GM20000 (cell line): ENCODE results near the gene FOXP1.

ENCODE experiments used
- DNase-seq: peaks from one replicate; pipeline ENCODE4 v3.0.0; 2012; ENCODE audit warnings: low spot score
- TF ChIP-seq, protein P1 (sequence below): IDR thresholded peaks from 2 replicates; pipeline ENCODE4 v1.5.1; 2012; ENCODE audit warnings: mild to moderate bottlenecking, control low read depth; ENCODE audit errors: extremely low read depth, missing control alignments

FOXP1 gene

GRCh38 chr3:71127844-71128243, 455.7 kb downstream of the FOXP1 start:
- TF ChIP-seq, protein P1, sequence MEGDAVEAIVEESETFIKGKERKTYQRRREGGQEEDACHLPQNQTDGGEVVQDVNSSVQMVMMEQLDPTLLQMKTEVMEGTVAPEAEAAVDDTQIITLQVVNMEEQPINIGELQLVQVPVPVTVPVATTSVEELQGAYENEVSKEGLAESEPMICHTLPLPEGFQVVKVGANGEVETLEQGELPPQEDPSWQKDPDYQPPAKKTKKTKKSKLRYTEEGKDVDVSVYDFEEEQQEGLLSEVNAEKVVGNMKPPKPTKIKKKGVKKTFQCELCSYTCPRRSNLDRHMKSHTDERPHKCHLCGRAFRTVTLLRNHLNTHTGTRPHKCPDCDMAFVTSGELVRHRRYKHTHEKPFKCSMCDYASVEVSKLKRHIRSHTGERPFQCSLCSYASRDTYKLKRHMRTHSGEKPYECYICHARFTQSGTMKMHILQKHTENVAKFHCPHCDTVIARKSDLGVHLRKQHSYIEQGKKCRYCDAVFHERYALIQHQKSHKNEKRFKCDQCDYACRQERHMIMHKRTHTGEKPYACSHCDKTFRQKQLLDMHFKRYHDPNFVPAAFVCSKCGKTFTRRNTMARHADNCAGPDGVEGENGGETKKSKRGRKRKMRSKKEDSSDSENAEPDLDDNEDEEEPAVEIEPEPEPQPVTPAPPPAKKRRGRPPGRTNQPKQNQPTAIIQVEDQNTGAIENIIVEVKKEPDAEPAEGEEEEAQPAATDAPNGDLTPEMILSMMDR: no peak

DNA sequence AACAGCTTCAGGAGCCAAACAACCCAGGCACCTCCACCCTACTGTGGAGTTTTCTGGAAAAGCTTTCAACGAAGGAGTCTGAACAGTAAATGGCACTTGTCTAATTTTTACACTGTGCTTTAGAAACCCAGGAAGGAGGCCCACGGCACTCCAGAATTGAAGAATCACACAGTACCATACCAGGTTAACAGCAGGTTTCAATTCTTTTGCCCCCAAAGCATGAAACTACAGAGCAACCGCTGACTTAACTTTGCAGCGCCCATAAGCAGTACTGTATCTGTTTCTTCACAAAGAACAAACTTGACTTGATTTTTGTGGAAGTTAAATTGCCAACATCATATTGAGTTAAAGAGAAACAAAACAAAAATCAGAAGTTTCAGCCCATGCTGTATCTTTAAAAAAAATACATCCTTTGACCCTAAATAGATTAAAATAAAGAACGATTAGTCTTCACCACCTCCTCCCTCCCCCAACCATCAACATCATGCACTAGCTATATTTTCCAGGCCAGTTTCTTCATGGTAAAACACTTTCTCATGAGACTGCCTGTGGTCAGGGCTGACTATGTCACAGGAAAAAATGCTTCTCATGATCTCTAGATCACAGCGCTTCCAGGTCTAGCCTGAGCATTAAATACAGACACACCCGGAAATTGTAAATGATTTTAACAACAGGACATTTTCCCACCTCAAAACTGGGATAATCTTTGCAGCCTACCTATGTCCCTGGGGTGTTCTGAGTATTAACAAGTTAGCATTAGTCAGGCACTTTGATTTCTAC, 456.3 kb downstream of the FOXP1 start:
- TF ChIP-seq, protein P1: no peak
- no peak for DNase-seq

More at GRCh38 chr3:71127844-71128243, 455.7 kb downstream of the FOXP1 start:
- no peak for DNase-seq

GRCh38 chr3:71125738-71126137, 457.8 kb downstream of the FOXP1 start:
- no peak for DNase-seq
- TF ChIP-seq, protein P1: no peak

DNA sequence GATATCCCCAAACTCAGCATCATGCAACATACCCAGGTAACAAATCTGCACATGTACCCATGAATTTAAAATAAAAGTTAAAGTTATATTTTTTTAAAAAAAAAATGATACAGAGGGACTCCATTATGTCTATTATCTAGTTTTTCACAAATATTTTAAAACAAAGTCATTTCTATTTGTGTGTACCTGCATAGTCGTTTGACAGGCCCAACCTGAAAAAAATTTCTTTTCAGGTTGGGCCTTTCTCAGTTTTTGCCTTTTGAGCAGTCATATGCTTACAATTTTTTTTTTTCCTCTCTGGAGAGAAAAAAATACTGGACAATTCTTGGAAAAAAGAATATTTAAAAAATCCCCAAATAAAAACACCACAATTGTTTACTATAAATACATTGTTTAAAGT, 459.5 kb downstream of the FOXP1 start:
- TF ChIP-seq, protein P1: no peak
- no peak for DNase-seq

DNA sequence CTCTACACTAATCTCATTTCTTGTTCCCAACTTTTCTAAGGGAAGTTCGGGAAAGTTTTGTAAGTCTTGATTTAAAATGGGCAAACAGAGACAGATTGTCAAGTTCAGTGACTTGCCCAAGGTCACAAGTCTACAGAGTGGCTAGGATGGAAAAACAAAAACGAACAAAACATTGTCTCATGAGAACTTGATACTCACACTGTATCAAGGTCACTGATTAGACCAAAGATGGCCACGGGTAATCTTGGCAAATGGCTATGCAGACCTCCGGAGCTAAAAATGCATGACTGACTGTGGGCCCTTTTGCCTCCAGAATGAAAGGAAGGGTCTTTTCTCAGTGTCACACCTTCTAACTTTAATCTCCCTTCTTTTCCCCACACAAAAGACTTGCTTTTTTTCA, 460.9 kb downstream of the FOXP1 start:
- no peak for DNase-seq
- TF ChIP-seq, protein P1: no peak

DNA sequence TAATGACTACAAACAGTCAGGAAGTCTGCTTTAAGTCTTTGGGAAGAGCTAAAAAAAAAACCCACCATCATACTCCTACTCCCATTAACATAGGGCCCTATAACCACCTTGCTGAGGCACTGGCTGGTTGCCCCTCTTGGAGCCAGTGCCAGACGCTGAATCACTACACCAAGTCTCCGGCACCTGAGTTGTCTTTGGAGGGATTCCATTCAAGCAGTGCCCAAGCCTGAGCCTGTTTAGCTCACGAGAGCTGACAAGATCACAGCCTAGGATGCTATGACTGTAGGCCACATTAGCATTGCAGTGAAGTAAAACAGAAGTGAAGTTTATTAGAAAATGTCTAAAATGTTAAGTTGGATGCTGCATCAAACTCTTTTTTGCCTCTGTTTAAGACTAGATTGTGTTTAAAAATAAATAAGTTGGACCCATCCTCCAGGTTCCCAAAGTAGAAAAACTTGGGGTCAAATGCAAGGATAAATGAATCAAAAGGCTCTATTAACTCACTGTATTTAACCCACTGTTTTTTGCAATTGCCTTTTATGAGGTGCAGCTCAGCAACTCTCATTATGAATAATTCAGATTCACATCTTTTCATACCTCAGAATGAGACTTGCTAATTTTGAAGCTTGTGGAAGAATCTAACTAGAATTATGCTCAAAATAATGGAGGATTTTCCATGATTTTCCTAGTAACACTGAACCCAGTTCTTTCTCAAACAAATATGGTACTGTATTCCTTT, 461.9 kb downstream of the FOXP1 start:
- TF ChIP-seq, protein P1: no peak

DNA sequence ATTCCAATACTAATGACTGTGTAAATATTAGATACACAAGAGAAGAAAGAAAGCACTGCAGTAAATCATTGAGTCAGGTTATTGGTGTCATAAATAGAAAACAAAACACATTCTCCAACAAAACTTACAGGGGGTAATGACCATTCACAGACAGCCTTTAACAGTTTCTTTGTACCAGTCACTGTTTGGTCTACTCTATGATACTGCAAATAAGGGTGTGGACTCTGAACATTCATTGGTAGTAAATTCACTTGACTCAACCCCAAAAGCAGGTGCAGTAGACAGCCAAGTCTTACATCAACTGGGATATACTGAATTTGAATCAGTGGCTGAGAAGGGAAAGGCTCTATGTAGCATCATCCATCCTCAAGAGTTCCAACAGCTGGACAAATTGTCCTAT, 463.5 kb downstream of the FOXP1 start:
- no peak for DNase-seq
- TF ChIP-seq, protein P1: no peak

More for the DNA sequence above, 461.9 kb downstream of the FOXP1 start:
- DNase-seq: no peak
